ENCODE data around the gene MYDGF.

MYDGF gene

GRCh38 chr19:4624301-4624700, 45.8 kb downstream of the MYDGF start:
- H3K4me3 ChIP-seq (ENCODE audit: low read depth, low read length): no peak overlapping the region
- DNase-seq (ENCODE audit: low read depth): no peak
- TF ChIP-seq CTCF (IDR thresholded peaks at IDR 0.05; ENCODE audit: insufficient read depth, low read depth, low read length, missing control alignments): no peak

DNA sequence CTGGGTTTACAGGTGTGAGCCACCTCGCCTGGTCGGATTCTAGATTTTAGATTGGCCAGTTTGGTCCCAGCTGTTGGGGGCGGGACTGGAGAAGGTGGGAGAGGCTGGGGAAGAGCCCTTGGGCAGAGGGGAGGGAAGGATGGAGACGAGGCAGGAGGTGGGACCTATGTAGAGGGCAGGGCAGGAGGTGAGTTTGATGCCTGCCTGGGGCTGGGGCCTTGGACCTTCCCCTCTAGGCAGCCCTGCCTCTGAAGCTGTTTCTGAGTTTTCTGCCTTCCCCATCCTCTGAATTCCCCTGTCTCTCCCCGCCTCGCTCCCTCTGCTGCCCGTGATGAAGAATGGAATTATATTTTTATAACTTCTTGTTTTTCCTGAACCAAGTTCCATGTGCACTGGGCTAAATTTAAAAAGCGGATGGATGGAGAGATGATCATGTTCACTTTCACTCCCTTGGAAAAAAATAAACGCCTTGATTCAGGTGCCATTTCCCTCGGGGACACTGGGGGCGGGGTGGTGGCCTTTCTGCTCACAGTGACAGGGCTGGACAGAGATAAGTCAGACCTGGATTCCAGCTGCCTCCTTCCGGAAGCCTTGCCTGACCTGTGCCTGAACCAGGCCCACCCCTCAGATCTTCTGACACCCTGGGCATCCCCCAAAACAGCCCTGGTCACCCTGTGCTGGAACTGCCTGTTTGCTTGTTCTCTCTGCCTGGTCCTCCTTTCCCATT, 47.3 kb downstream of the MYDGF start:
- TF ChIP-seq CTCF (IDR thresholded peaks at IDR 0.05; ENCODE audit: insufficient read depth, low read depth, low read length, missing control alignments): no peak
- H3K4me3 ChIP-seq (ENCODE audit: low read depth, low read length): no peak overlapping the region
- DNase-seq (ENCODE audit: low read depth): no peak

- DNase-seq (ENCODE audit: low read depth): no peak
- TF ChIP-seq CTCF (IDR thresholded peaks at IDR 0.05; ENCODE audit: insufficient read depth, low read depth, low read length, missing control alignments): no peak
- no peak overlapping the region for H3K4me3 ChIP-seq (ENCODE audit: low read depth, low read length)
Observed at GRCh38 chr19:4620675-4621074, 49.5 kb downstream of the MYDGF start.

DNA sequence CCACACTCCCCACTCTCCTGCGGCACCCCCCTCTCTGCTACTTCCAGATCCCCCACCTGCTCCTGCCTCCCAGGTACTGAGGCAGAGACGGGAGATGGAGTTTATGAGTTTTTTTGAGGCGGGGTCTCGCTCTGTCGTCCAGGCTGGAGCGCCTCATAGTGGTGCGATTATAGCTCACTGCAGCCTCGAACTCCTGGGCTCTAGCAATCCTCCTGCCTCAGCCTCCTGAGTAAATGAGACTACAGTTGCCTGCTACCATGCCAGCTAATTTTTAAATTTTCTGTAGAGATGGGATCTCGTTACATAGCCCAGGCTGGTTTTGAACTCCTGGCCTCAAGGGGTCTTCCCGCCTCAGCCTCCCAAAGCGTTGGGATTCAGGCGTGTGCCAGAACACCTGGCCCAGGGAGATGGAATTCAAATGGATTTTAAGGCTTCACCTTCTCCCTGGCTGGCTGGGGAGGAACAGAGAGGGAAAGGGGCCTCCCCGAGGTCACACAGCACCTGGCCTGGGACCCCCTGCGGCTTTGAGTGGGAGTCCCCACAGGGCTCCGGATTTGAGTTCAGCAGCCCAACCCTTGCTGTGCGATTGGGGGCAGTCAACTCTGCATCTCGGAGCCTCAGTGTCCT, 50.4 kb downstream of the MYDGF start:
- no peak for TF ChIP-seq CTCF (IDR thresholded peaks at IDR 0.05; ENCODE audit: insufficient read depth, low read depth, low read length, missing control alignments)
- no peak for DNase-seq (ENCODE audit: low read depth)
- H3K4me3 ChIP-seq (ENCODE audit: low read depth, low read length): no peak overlapping the region

DNA sequence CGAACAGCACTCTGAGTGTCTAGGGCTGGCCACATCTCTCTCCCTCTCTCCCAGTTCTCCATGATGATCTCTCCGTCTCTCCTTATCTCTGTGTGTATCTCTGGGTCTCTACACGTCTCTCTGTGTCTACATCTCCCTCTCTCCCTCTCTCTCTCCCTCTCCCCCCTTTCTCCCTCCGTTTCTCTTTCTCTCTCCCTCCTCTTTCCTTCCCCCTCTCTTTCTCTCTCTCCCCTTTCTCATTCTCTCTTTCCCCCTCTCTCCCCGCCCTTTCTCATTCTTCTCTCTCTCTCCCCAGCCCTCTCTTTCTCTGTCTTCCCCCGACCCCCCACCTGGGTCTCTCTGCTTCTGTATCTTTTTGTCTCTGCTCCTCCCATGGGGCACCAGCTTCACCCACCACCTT, 52.1 kb downstream of the MYDGF start:
- no peak for TF ChIP-seq CTCF (IDR thresholded peaks at IDR 0.05; ENCODE audit: insufficient read depth, low read depth, low read length, missing control alignments)
- no peak overlapping the region for H3K4me3 ChIP-seq (ENCODE audit: low read depth, low read length)
- DNase-seq (ENCODE audit: low read depth): no peak

GRCh38 chr19:4613254-4613751, 56.8 kb downstream of the MYDGF start:
- TF ChIP-seq CTCF (IDR thresholded peaks at IDR 0.05; ENCODE audit: insufficient read depth, low read depth, low read length, missing control alignments): no peak
- DNase-seq (ENCODE audit: low read depth): no peak
- H3K4me3 ChIP-seq (ENCODE audit: low read depth, low read length): no peak overlapping the region

Data from GM12865 (cell line).